ENCODE measurements around the gene ADAMTSL2.

DNA sequence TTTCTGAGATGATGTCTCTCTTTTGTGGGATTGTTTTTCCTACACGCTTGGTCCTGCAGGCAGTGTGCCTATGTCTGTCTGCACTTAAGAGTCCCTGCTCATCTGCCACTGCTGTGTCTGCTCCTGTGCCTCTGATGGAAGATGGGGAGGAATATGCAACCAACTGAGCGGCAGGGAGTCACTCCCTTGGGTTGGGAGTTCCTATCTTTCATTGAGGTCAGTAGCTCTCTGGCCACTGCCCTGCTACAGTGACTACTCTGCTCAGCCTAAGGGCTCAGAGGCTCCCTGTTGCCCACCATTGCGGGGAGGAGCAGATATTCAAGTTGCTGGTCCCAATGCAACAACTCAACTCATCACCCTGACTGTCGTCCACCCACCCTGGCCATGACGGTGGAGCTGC is 88.1 kb downstream of the ADAMTSL2 start:
- no peak for TF ChIP-seq POLR2A (IDR thresholded peaks at IDR 0.05; ENCODE audit: low read depth, low read length)
- TF ChIP-seq POLR2AphosphoS5 (IDR thresholded peaks at IDR 0.05; ENCODE audit: low read depth, low read length): no peak
